Stimulated activated CD4-positive, alpha-beta T cell treated with anti-CD3 and anti-CD28 coated beads, Interleukin-2, amount 100 ng/mL, for 4 hours (primary cell): ENCODE measurements around the gene TLE1.

Experiments
- DNase-seq: peaks from one replicate; pipeline ENCODE4 v3.0.0-alpha.2; 2020; ENCODE audit warnings: low read depth

TLE1 gene

GRCh38 chr9:81543695-81544094, 145.7 kb downstream of the TLE1 start:
- no peak for DNase-seq

- DNase-seq: no peak
Observed at GRCh38 chr9:81542118-81542889, 147.0 kb downstream of the TLE1 start.

GRCh38 chr9:81540142-81540710, 149.1 kb downstream of the TLE1 start:
- no peak for DNase-seq

GRCh38 chr9:81539317-81539716, 150.0 kb downstream of the TLE1 start:
- DNase-seq: no peak

GRCh38 chr9:81538890-81539289, 150.5 kb downstream of the TLE1 start:
- no peak for DNase-seq

GRCh38 chr9:81537964-81538363, 151.4 kb downstream of the TLE1 start:
- DNase-seq: no peak

- DNase-seq: no peak
Observed at GRCh38 chr9:81536242-81537025, 152.9 kb downstream of the TLE1 start.

- no peak for DNase-seq
Observed at GRCh38 chr9:81535542-81536241, 153.7 kb downstream of the TLE1 start.

GRCh38 chr9:81534138-81534875, 155.0 kb downstream of the TLE1 start:
- no peak for DNase-seq
